Dendritic cell treated with granulocyte-macrophage colony-stimulating factor and Interleukin-4, amounts not matched to agents 40 ng/mL and 50 ng/mL, for 4 days (primary cell): Measurements from ENCODE around the gene SHISAL2A.
"Not testable (repeated sequence)": the region's sequence is repeated elsewhere in the genome, so short reads cannot be mapped to it uniquely, and the experiment has no call there.

Experiments
- H3K27ac Mint-ChIP-seq: one replicate; pipeline ENCODE4 v1.8.0; 2022; ENCODE audit warnings: mild to moderate bottlenecking, mixed read lengths
- H3K27me3 Mint-ChIP-seq: one replicate; pipeline ENCODE4 v1.8.0; 2022; ENCODE audit warnings: mild to moderate bottlenecking, mixed read lengths
- H3K36me3 Mint-ChIP-seq: one replicate; pipeline ENCODE4 v1.8.0; 2022; ENCODE audit warnings: low read depth, mixed read lengths
- H3K4me1 Mint-ChIP-seq: one replicate; pipeline ENCODE4 v1.8.0; 2022; ENCODE audit warnings: low read depth, mixed read lengths
- H3K4me3 Mint-ChIP-seq: one replicate; pipeline ENCODE4 v1.8.0; 2022; ENCODE audit warnings: mild to moderate bottlenecking, moderate library complexity, mixed read lengths
- H3K9me3 Mint-ChIP-seq: one replicate; pipeline ENCODE4 v1.8.0; 2022; ENCODE audit warnings: mixed read lengths
- intact Hi-C: fragments of 100-400 bp; cut with micrococcal nuclease; formaldehyde crosslinking; loops from one replicate; pipeline ENCODE4 v1.15.0; 2022

SHISAL2A gene

GRCh38 chr1:52676249-52676903 lies 43.4 kb downstream of the SHISAL2A start:
- no peak overlapping the region for H3K4me3 Mint-ChIP-seq
- no peaks in the 10 kb centered on the region for H3K36me3 Mint-ChIP-seq
- peak overlapping the region; percentile 33 for H3K27ac Mint-ChIP-seq
- H3K9me3 Mint-ChIP-seq, result no peaks in the 10 kb centered on the region
- intact Hi-C loops, result no loop called here
- H3K27me3 Mint-ChIP-seq, result no peaks in the 10 kb centered on the region
- peaks cover 23% of the 10 kb centered on the region for H3K4me1 Mint-ChIP-seq

GRCh38 chr1:52677076-52677806 lies 44.3 kb downstream of the SHISAL2A start:
- Mint-ChIP-seq H3K27me3 (no peaks in the 10 kb centered on the region), H3K4me1 (peaks cover 23% of the 10 kb centered on the region), H3K9me3 (no peaks in the 10 kb centered on the region), H3K27ac (peak overlapping the region; percentile 44), H3K36me3 (no peaks in the 10 kb centered on the region), H3K4me3 (no peak overlapping the region)
- intact Hi-C loops, result no loop called here

GRCh38 chr1:52679048-52679447 lies 46.1 kb downstream of the SHISAL2A start:
- Mint-ChIP-seq H3K27ac (no peak overlapping the region), H3K4me1 (peaks cover 23% of the 10 kb centered on the region), H3K9me3 (no peaks in the 10 kb centered on the region), H3K27me3 (no peaks in the 10 kb centered on the region), H3K4me3 (no peak overlapping the region), H3K36me3 (peaks cover 4% of the 10 kb centered on the region)
- intact Hi-C loops, result no loop called here

GRCh38 chr1:52679498-52679897 lies 46.5 kb downstream of the SHISAL2A start:
- Mint-ChIP-seq H3K36me3 (peaks cover 6% of the 10 kb centered on the region), H3K4me1 (peaks cover 21% of the 10 kb centered on the region), H3K9me3 (no peaks in the 10 kb centered on the region), H3K27me3 (no peaks in the 10 kb centered on the region), H3K27ac (no peak overlapping the region), H3K4me3 (no peak overlapping the region)
- intact Hi-C loops, result no loop called here

GRCh38 chr1:52680353-52680752 lies 47.4 kb downstream of the SHISAL2A start:
- Mint-ChIP-seq H3K27me3 (no peaks in the 10 kb centered on the region), H3K4me1 (peaks cover 17% of the 10 kb centered on the region), H3K4me3 (no peak overlapping the region), H3K9me3 (no peaks in the 10 kb centered on the region), H3K27ac (no peak overlapping the region), H3K36me3 (peaks cover 13% of the 10 kb centered on the region)
- intact Hi-C loops, result loop anchor here (10.0 kb wide), 2 partner anchors 126 to 316 kb away; partner anchors contain the start of genes CC2D1B and TUT4

DNA sequence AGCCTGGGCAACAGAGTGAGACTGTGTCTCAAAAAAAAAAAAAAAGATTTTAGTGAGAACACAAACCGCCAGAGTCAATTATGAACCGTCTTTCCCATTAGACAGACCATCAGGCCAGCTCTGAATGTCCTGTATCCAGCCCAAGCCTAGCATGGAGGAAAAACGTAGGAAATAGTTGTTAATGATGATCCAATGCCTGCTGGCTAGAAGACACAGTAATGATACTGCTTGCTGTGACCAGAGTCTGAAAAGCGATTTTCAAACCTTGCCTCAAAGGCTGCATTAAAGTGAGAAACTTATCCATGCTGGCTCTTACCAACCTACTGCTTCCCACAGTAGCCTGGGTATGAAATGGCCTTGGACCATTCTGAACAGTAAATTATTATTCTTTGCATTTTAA lies 48.2 kb downstream of the SHISAL2A start:
- Mint-ChIP-seq H3K27ac (no peak overlapping the region), H3K9me3 (no peaks in the 10 kb centered on the region), H3K27me3 (no peaks in the 10 kb centered on the region), H3K4me3 (no peak overlapping the region), H3K36me3 (peaks cover 19% of the 10 kb centered on the region), H3K4me1 (peaks cover 14% of the 10 kb centered on the region)
- intact Hi-C loops, result loop anchor here (10.0 kb wide), 2 partner anchors 126 to 316 kb away; partner anchors contain the start of genes CC2D1B and TUT4

DNA sequence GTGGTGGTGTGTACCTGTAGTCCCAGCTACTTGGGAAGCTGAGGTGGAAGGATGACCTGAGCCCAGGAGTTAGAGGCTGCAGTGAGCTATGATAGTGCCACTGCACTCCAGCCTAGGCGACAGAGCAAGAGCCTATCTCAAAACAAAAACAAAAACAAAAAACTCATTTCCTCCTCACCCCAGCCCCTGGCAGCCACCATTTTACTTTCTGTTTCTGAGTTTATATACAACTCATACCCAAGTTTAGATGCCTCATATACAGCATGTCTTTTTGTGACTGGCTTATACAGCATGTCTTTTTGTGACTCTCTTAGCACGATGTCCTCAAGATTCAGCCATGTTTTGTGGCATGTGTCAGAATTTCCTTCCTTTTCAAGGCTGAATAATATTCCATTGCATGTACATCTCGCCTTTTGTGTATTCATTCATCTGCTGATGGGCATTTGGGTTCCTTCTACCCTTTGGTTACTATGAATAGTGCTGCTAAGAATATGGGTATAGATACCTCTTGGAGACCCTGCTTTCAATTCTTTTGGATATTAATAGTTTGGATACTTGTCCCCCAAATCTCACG lies 50.5 kb downstream of the SHISAL2A start:
- Mint-ChIP-seq H3K36me3 (peaks cover 42% of the 10 kb centered on the region), H3K27ac (no peak overlapping the region), H3K4me1 (no peaks in the 10 kb centered on the region)

DNA sequence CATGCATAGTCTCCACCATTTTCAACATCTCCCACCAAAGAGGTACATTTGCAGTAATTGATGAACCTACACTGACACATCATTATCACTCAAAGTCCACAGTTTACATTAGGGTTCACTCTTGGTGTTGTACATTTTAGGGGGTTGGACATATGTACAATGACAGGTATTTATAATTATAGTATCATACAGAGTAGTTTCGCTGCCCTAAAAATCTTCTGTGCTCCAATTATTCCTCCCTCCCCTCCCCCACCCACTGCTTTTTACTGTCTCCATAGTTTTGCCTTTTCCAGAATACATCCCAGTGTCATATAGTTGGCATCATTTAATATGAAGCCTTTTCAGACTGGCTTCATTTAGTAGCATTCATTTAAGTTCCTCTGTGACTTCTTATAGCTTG lies 51.6 kb downstream of the SHISAL2A start:
- no peak overlapping the region for H3K27ac Mint-ChIP-seq
- no peaks in the 10 kb centered on the region for H3K4me1 Mint-ChIP-seq
- intact Hi-C loops, result loop anchor here (10.0 kb wide), 2 partner anchors 130 to 320 kb away; partner anchors contain the start of genes CC2D1B and TUT4

More for the DNA sequence above, 50.5 kb downstream of the SHISAL2A start:
- intact Hi-C loops, result loop anchor here (10.0 kb wide), 2 partner anchors 129 to 319 kb away; partner anchors contain the start of genes CC2D1B and TUT4
- no peak overlapping the region for H3K4me3 Mint-ChIP-seq
- no peaks in the 10 kb centered on the region for H3K9me3 Mint-ChIP-seq
- no peaks in the 10 kb centered on the region for H3K27me3 Mint-ChIP-seq

GRCh38 chr1:52686261-52686751 lies 53.3 kb downstream of the SHISAL2A start:
- H3K27ac Mint-ChIP-seq, H3K27me3 Mint-ChIP-seq, H3K4me1 Mint-ChIP-seq, H3K9me3 Mint-ChIP-seq, H3K4me3 Mint-ChIP-seq: not testable (repeated sequence)
- intact Hi-C loops, result loop anchor here (5.0 to 10.0 kb wide), 3 partner anchors 132 to 559 kb away; partner anchors contain the start of genes CC2D1B and TUT4
- H3K36me3 Mint-ChIP-seq, result peaks cover 63% of the 10 kb centered on the region

More for the DNA sequence above, 51.6 kb downstream of the SHISAL2A start:
- no peak overlapping the region for H3K4me3 Mint-ChIP-seq
- H3K27me3 Mint-ChIP-seq, result no peaks in the 10 kb centered on the region
- H3K36me3 Mint-ChIP-seq, result peaks cover 51% of the 10 kb centered on the region
- H3K9me3 Mint-ChIP-seq, result no peaks in the 10 kb centered on the region

GRCh38 chr1:52686830-52687229 lies 53.9 kb downstream of the SHISAL2A start:
- no peaks in the 10 kb centered on the region for H3K9me3 Mint-ChIP-seq
- H3K4me3 Mint-ChIP-seq, result no peak overlapping the region
- H3K4me1 Mint-ChIP-seq, result peaks cover under 1% of the 10 kb centered on the region
- H3K27me3 Mint-ChIP-seq, result no peaks in the 10 kb centered on the region
- intact Hi-C loops, result loop anchor here (5.0 to 10.0 kb wide), 3 partner anchors 132 to 560 kb away; partner anchors contain the start of genes CC2D1B and TUT4
- H3K36me3 Mint-ChIP-seq, result peaks cover 68% of the 10 kb centered on the region
- no peak overlapping the region for H3K27ac Mint-ChIP-seq

DNA sequence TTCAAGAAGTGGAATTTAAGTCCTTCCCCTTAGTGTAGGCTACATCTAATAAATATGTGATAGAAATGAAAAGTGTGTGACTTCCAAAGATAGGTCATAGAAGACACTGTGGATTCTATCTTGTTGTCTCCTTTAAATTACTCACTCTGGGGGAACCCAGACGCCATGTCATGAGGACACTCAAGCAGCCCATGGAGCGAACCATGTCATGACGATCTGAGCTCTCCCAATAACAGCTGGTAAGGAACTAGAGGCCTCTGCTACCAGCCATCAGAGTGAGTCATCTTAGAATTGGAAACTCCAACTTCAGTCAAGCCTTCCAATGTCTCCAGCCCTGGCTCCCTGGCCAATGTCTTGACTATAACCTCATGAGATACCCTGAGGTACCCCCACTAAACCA lies 58.9 kb downstream of the SHISAL2A start:
- intact Hi-C loops, result no loop called here
- Mint-ChIP-seq H3K36me3 (peaks cover 57% of the 10 kb centered on the region), H3K27ac (peak overlapping the region; percentile 30), H3K27me3 (no peaks in the 10 kb centered on the region), H3K9me3 (no peaks in the 10 kb centered on the region), H3K4me1 (peaks cover 28% of the 10 kb centered on the region), H3K4me3 (no peak overlapping the region)

DNA sequence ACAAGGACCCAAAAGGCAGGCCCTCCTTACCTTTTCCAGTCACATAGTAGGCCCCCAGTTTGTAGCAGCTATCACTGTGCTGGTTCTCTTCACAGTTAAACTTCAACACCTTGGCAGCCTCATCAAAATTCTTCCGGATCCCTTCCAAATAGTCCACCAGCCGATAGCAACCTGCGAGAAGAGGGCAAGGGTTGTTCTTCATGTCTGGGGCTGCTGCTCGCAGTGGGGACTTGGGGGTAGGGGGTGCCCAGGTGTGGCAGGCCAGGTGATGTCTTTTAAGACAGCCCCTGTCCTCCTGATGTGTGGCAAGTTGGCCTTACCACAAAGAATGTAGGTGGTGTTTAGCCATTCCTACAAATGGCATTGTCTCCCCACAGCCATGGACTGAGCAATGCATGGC lies 59.7 kb downstream of the SHISAL2A start:
- intact Hi-C loops, result no loop called here
- H3K27me3 Mint-ChIP-seq, result no peaks in the 10 kb centered on the region
- peaks cover 50% of the 10 kb centered on the region for H3K36me3 Mint-ChIP-seq
- H3K27ac Mint-ChIP-seq, result peak overlapping the region; percentile 30
- no peak overlapping the region for H3K4me3 Mint-ChIP-seq
- H3K4me1 Mint-ChIP-seq, result peaks cover 36% of the 10 kb centered on the region
- no peaks in the 10 kb centered on the region for H3K9me3 Mint-ChIP-seq

DNA sequence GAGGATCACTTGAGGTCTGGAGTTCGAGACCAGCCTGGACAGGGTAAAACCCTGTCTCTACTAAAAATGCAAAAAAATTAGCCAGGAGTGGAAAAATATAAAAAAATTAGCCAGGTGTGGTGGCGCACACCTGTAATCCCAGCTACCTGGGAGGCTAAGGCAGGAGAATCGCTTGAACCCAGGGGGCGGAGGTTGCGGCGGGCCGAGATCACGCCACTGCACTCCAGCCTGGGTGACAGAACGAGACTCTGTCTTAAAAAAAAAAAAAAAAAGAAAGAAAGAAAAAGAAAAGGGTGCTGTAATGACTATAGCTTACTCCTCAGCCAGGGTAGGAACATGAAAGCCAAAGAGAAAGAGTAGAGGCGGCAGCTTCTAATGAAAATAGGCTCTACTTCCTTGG lies 60.4 kb downstream of the SHISAL2A start:
- H3K36me3 Mint-ChIP-seq, result peaks cover 49% of the 10 kb centered on the region
- H3K9me3 Mint-ChIP-seq, intact Hi-C loops, H3K27me3 Mint-ChIP-seq, H3K4me3 Mint-ChIP-seq, H3K27ac Mint-ChIP-seq: not testable (repeated sequence)
- H3K4me1 Mint-ChIP-seq, result peaks cover 39% of the 10 kb centered on the region

- H3K4me1 Mint-ChIP-seq, result peaks cover 39% of the 10 kb centered on the region
- no peaks in the 10 kb centered on the region for H3K9me3 Mint-ChIP-seq
- intact Hi-C loops, result no loop called here
- H3K36me3 Mint-ChIP-seq, result peaks cover 45% of the 10 kb centered on the region
- no peak overlapping the region for H3K27ac Mint-ChIP-seq
- no peak overlapping the region for H3K4me3 Mint-ChIP-seq
- no peaks in the 10 kb centered on the region for H3K27me3 Mint-ChIP-seq
Observed at GRCh38 chr1:52693843-52694242, 60.9 kb downstream of the SHISAL2A start.
